ENCODE data around the gene SH3TC2.

DNA sequence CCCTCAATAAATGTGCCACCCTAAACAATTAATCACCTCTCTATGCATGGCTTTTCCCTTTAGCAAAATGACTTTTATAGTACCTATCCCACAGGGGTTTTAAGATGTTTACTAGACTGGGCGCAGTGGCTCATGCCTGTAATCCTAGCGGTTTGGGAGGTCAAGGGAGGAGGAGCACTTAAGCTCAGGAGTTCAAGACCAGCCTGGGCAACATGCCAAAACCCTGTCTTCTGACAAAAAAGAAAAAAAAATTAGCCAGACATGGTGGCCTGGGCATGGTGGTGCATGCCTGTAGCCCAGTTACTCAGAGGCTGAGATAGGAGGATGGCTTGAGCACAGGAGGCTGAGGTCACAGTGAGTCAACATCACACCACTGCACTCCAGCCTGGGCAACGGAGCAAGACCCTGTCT is 13.5 kb downstream of the SH3TC2 start:
- TF ChIP-seq, protein P1, sequence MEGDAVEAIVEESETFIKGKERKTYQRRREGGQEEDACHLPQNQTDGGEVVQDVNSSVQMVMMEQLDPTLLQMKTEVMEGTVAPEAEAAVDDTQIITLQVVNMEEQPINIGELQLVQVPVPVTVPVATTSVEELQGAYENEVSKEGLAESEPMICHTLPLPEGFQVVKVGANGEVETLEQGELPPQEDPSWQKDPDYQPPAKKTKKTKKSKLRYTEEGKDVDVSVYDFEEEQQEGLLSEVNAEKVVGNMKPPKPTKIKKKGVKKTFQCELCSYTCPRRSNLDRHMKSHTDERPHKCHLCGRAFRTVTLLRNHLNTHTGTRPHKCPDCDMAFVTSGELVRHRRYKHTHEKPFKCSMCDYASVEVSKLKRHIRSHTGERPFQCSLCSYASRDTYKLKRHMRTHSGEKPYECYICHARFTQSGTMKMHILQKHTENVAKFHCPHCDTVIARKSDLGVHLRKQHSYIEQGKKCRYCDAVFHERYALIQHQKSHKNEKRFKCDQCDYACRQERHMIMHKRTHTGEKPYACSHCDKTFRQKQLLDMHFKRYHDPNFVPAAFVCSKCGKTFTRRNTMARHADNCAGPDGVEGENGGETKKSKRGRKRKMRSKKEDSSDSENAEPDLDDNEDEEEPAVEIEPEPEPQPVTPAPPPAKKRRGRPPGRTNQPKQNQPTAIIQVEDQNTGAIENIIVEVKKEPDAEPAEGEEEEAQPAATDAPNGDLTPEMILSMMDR (IDR thresholded peaks at IDR 0.05; ENCODE audit: low read depth, low read length): no peak
- no peak for TF ChIP-seq POLR2A (IDR thresholded peaks at IDR 0.05; ENCODE audit: extremely low read depth, insufficient read length)
- no peak for TF ChIP-seq MAX (IDR thresholded peaks at IDR 0.05; ENCODE audit: low read depth, low read length)
